ENCODE measurements around the gene ZFYVE9.

GRCh38 chr1:52159033-52159789 is 17.3 kb downstream of the ZFYVE9 start:
- TF ChIP-seq GATA2 (IDR thresholded peaks at IDR 0.05; ENCODE audit: low read depth, low read length) (no peak), GATA3 (IDR thresholded peaks at IDR 0.05; ENCODE audit: low read depth, low read length) (no peak)

Measured in SH-SY5Y (cell line).